IPS DF 19.7 (cell line): ENCODE data around the gene B4GALT5.
"Not testable (repeated sequence)": the region's sequence is repeated elsewhere in the genome, so short reads cannot be mapped to it uniquely, and the experiment has no call there.

Experiments used
- DNase-seq: peaks from one replicate; pipeline ENCODE4 v3.0.0-alpha.2; 2013; ENCODE audit warnings: low read depth, low spot score

Gene B4GALT5, protein sequence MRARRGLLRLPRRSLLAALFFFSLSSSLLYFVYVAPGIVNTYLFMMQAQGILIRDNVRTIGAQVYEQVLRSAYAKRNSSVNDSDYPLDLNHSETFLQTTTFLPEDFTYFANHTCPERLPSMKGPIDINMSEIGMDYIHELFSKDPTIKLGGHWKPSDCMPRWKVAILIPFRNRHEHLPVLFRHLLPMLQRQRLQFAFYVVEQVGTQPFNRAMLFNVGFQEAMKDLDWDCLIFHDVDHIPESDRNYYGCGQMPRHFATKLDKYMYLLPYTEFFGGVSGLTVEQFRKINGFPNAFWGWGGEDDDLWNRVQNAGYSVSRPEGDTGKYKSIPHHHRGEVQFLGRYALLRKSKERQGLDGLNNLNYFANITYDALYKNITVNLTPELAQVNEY

DNA sequence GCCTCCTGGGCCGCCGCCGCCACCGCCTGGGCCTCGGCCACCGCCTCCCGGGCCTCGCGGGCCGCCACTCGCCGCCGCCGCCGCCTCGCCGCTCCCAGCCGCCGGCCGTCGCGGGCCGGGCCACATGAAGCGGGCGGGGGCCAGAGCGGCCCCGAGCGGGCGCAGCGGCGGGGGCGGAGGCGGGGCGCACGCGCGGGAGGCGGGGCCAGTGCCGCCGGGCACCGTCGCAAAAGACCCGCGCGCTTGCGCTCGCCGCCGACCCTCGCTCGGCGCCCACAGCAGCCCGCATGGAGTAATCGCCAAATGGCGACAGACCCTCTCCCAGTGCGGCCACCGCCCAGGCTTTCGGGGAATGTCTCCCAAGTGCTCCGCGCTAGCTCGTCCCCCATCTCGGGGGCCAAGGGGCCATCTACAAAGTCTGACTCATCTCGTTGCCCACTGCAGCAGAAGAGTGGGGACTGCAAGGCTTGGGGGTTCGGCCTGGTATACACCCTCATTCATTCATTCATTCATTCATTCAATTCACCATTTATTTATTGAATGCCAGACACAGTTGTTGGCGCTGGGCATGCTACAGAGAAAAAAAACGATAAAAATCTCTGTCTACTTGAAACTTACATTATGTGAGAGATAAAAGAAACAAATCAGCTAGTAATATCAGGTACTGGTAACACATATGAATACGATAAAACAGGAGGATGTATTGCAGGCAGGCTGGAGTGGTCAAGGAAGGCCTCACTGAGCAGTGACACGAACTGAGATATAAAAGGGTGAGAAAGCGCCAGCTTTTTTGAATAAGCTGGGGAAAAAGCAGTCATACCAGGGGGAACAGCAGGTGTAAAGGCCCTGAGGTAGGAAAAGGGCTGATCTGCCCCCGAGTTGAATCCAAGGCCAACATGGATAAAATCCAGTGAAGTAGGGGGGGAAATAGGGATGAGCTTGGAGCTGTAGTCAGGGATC is at the start of gene B4GALT5:
Gene B4GALT5, minus strand, starts transcription at position 126 of the 960 bp plus-strand sequence. CDS start 188 bp downstream, outside the sequence.
- peak; percentile 89 for DNase-seq

DNA sequence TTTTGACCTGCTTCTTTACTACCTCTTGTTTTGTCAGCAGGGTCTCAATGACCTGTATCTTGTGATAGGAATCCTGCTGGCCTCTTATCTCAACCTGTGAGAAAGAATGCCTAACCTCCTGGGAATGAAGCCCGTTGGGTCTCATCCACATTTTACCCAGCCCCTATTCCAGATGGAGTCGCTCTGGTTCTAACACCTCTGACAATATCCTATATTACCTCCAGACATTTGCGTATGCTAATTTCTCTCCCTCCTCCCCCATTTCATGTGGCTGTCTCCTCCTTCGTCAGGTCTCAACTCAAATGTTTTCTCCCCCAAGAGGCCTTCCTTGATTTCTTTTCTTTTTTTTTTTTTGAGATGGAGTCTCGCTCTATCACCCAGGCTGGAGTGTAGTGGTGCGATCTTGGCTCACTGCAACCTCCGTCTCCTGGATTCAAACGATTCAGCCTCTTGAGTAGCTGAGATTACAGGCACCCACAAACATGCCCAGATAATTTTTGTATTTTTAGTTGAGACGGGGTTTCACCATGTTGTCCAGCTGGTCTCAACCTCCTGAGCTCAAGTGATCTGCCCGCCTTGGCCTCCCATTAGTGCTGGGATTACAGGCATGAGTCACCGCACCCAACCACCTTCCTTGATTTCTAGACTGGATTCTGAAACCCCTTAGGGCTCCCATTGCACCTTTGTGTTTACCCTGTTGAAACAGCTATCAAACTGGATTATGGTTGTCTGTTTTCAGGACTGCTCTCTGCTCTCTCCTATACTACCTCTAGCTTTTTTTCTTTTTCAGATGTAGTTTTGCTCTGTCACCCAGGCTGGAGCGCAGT is 49.5 kb upstream of the B4GALT5 start:
- DNase-seq: no peak

DNA sequence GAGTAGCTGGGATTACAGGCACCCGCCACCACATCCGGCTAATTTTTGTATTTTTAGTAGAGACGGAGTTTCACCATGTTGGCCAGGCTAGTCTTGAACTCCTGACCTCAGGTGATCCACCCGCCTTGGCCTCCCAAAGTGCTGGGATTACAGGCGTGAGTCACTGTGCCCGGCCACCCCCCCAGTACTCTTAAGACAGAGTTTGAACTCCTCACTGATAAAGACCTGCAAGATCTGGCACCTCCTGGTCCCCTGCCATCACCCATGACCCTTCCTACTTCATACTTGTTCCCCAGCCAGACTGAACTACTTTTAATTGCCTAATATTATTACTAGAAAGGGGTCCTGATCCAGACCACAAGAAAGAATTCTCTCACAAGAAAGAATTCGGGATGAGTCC is 48.2 kb upstream of the B4GALT5 start:
- DNase-seq: not testable (repeated sequence)

DNA sequence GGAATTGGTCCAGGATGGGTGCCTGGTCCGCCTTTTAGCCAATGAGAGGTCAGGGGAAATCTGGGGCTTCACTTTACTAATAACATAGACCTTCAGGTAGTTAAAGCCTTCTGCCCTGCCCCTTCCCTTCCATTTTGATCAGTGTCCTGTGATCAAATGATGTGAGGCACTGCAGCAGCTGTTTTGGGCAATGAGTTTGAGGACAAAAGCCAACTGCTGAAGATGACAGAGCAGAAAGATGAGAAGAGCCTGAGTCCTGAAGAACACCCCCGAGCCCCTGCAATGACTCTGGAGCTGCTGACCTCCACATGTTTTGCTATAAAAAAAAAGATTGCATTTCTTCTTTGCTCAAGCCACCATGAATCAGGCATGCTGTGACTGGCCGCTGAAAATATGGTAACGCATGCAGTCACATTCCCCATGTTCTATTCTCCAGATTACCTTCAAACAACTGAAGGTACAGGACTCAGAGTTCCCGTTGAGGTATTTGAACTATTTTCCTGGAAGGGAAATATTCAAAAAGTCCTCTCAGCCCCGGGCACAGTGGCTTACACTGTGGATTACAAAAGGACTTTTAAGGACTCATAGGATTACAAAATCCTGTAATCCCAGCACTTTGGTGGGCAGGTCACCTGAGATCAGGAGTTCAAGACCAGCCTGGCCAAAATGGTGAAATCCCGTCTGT is 45.7 kb upstream of the B4GALT5 start:
- no peak for DNase-seq

DNA sequence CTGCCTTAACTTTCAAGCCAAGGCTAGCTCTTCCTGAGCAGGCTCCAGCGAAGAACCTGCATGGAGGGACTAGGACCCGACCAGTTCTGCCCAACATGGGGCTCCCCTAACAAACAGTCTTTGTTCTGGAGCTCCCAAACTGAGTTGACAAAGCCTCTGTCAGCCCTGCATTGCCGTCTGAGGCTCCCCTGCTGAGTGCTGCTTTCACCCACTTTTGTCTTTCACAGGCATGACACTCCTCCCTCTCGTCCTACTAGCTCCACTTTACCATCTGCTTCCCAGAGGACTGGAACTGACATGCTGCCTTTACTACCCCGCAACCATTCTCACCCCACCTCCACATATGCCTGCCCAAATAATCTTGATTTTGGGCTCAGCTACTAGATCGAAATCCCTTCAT is 45.1 kb upstream of the B4GALT5 start:
- no peak for DNase-seq

DNA sequence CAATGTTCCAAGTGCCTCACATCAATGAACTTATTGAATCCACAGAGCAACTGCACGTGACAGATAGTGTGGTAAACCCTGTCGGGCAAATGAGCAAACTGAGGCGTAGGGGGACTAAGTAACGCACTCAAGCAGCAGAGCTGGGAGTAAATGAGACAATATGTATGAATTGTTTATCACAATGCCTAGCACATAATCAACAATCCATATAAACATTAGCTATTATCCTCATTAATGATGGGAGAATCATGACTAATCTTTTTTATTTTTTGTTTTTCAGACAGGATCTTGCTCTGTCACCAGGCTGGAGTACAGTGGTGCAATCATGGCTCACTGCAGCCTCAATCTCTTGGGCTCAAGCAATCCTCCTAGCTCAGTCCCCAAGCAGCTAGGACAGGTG is 43.9 kb upstream of the B4GALT5 start:
- DNase-seq: no peak

DNA sequence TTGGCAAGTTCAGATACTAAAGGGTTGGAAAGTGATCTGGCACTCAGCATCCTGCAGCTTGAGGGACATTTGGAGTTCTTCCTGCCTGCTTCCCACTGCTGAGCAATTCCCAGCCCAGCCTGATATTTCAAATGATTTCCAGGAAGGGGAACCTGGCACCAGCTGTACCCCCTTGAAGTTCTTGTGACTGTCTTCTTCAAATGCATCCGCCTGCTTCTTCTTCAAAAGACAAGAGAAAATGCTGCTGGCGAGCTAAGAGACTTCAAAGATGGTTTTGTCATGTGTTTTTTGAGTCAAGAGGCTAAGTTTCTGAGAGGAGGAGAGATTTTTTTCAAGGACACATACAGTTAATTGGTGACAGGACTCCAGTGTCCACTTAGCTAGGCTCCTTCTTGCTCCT is 42.6 kb upstream of the B4GALT5 start:
- no peak for DNase-seq

DNA sequence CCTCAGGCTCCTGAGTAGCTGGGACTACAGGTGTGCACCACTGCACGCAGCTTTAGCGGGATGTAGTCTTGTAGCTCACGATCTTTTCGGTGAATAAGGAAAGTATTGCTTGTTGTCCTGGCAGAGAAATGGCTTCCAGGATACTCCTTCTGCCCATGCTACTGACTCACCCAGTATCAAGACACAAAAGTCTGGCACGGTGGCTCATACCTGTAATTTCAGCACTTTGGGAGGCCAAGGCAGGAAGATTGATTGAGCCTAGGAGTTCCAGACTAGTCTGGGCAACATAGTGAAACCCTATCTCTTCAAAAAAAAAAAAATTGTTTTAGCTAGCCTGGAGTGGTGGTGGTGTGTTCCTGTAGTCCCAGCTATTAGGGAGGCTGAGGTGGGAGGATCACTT is 40.9 kb upstream of the B4GALT5 start:
- no peak for DNase-seq

DNA sequence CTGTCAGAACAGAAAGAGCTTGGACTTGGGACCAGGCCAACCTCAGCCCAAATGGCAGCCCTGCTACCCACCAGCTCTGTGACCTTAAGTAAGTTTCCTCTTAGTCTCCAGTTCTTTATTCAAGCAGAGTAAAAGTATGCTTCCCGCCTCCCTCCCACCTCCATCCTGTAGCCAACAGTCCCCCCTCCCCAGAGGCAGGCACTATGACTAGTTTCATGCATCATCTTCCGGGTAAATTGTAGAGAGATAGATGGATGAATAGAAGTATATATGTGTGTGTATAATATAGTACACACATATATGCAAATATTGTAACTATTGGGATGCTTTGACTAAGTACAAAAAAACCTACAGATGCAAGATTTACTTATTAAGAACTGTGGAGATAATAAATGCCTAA is 39.5 kb upstream of the B4GALT5 start:
- no peak for DNase-seq

DNA sequence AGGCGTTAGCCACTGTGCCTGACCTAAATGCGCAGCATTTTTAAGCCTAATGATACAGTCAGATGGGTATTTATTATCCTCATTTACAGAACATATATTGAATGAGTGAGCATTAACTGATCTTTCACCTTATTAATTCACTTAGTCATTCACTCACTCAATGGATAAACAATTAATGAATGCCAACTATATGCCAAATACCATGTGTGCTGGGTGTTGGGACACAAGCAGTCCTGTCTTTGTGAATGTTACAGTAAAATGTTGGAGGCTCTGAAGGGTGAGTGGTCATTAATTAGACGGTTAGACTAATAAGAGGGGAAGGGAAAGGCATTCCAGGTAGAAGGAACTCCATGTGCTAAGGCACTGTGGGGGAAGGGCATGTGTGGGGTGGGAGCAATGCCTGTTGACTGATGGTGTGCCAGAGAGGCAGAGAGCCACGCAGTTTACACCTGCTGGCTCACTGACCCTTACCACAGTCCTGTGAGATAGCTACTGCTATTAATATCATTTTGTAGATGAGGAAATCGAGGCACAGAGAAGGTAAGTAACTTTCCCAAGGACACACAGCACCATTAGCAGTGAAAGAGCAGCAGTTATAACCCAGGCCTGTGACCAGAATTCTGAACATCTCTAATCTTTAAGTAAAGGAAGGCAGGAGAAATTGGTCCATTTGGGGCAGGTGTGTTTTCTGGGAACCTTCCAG is 38.7 kb upstream of the B4GALT5 start:
- DNase-seq: no peak

DNA sequence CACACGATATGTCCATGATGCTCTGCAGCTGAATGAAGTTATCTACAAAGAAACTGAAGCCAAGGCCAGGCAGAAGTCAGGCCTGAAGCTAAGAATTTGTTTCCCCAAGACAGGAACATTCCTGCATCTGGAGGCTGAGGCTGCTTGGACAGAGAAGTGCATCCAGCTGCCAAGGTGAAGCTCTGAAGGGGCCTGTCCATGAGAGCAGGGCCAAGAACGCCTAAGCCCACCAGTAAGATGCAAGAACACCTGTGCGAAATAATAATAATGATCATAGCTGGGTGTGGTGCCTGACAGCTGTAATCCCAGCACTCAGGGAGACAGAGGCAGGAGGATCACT is 37.7 kb upstream of the B4GALT5 start:
- DNase-seq: no peak

DNA sequence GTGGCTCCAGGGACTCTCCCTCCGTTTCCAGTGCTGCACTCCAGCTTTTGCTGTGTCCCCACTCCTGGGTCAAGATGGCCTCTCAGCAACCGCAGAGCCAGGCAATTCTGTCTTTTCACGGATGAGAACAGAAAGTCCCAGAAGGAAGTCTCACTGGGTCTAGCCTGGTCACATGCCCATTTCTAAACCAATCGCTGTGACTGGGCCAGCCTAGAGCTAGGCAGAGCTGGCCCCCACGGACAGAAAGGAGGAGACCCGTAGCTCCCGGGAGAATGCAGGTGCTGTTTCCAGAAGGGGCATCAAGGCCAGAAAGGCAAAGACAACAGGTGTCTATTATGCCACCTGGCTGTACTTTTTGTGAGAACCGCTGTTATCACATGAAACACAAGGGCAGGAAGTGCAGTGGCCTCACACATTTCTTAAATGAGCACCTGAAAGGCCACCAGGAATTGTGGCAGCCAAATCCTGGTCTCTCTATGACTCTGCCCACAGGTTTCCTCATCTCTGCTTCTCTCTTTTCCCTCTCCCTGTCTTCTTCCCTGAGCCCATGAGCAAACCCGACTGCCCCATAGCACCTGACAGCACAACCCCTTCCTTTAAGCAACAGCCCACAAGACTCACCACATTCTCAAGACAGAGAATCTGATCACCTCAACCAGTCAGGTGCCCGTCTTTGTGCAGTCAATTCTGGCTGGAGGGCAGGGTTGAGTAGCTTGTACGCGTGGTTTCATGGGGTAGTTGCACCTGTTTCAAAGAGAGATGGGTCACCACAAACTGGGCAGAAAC is 37.1 kb upstream of the B4GALT5 start:
- DNase-seq: no peak

DNA sequence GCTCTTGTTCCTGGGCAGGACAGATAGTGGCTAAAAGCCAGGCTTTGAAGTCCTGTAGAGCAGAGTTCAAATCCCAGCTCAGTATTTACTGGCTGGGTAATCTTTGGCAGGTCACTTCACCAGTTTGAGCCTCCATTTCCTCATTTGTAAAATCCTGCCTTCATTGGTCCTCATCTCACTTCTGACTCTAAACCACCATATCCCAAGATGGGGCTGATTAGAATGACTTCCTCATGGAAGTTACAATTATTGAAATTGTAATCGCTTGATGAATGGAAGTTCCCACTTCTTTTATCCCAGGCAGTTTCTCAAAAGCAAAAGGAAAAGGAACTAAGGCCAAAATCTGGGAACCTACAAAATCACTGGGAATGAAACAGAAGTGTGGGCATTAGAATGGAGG is 35.9 kb upstream of the B4GALT5 start:
- no peak for DNase-seq

DNA sequence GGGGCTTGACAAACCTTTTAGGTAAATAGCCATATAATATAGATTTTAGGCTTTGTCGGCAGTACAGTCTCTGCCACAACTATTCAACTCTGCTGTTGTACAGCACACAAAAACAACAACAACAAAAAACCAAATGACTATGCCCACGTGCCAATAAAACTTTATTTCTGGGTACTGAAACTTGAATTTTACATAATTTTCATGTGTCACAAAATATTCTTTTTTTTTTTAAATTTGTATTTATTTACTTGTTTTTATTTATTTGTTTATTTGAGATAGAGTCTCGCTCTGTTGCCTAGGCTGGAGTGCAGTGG is 34.8 kb upstream of the B4GALT5 start:
- no peak for DNase-seq

DNA sequence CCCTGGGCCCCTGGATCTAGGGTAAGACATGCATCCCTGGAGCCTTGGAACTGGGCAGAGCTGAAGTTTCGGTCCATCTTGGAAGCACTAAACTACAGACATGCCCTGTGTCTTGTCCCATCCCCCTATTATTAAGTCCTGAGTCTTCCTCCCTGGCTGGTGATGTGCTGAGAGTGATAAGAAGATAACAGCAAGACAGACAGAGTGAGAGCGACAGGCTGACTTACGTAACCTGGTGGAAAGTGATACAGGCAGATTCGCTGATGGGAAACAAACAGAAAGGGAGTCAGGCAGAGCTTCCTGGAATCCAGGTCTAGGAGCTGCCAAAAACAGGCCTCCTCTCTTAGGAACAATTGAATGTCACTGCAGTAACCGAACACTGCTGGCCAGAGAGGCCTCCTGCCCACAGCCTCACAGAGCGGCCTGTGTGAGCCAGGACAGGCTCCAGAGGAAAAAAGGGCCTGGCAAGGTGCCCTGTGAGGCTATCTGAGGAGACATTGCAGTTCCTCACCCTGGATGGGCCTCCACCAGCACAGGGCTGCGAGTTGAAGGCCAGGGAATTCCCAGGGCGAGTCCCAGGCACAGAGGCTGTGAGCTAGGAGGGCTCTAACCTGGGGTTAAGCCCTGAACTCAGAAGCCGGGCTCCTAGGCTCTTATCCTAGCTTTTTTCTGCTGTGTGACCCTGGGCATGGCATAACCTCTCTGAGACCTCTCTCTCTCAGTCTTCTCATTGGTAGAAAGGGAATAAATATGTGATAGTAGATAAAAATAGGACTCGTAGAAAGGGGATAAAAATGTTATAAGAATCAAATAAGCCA is 34.2 kb upstream of the B4GALT5 start:
- DNase-seq: no peak

DNA sequence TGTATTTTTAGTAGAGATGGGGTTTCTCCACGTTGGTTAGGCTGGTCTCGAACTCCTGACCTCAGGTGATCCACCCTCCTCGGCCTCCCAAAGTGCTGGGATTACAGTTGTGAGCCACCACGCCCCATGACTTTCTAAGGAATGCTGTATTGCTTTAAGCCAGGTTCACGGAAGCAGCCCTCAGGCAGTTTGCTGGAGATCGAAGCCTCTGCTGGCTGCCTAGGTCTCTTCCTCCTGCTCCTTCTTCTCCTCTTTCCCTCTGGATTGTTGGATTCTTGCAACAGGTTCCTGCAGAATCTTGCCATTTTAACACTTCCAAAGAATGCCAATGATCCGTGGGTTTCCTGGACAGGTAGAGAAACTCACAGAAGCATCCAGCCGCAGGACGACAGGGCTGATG is 29.3 kb upstream of the B4GALT5 start:
- DNase-seq: no peak

DNA sequence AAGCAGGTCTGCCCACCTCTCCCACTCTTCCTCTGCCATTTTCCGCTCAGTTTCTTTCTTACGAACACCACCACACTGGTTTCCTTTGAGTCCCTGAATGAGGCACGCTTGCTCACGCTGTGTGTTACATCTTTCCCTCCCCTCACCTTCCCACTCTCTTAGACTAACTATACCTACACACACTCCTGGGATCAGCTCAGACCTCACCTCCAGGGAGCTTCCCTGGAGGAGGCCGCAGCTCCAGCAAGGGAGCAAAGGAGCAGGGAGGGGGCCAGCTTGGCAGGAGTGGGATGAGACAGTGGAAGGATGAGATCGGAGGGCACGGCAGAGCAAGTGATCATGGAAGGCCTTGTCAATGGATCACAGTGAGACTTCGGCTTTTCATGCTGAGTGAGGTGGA is 28.3 kb upstream of the B4GALT5 start:
- DNase-seq: no peak

DNA sequence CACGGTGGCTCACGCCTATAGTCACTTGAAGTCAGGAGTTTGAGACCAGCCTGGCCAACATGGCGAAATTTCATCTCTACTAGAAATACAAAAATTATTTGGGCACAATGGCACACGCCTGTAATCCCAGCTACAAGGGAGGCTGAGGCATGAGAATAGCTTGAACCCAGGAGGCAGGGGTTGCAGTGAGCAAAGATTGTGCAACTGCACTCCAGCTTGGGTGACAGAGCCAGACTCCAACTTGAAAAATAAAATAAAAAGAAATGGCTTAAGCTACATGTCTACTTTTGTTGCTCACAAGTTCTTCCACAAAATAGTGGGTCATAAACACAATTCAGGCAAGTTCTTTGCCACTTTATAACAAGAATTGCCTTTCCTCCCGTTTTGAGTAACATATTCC is 27.1 kb upstream of the B4GALT5 start:
- DNase-seq: no peak

DNA sequence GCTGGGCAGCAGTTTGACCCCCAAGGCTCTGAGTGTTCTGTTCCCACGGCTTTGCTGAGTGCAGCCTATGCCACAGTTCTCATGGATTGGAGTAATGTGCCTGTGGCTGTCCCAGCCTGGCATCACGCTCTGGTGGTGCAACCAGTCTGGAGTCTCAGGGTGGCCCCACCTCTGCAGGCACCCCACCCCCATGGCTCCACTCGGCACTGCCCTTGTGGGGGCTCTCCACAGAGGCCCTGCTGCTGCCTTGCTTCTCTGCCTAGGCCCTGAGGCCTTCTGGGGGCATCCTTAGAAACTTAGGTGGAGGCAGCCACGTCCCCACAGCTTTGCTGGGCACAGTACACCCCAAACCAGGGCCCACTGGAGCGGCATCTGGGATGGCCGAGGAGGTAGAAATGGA is 25.4 kb upstream of the B4GALT5 start:
- no peak for DNase-seq
